T1000 (cell line): ENCODE data around the gene LARP4.
"Not testable (repeated sequence)": the region's sequence is repeated elsewhere in the genome, so short reads cannot be mapped to it uniquely, and the experiment has no call there.

Experiments used
- DNase-seq: peaks from one replicate; lab custom pipeline; 2025; ENCODE audit warnings: mixed read lengths; lab: John Stamatoyannopoulos, UW

Gene LARP4

GRCh38 chr12:50482571-50482970 is 81.9 kb downstream of the LARP4 start:
- DNase-seq: no peak

- DNase-seq: no peak
These were observed 82.8 kb downstream of the LARP4 start for GRCh38 chr12:50483488-50483887.

- DNase-seq: no peak
These were observed 88.1 kb downstream of the LARP4 start for GRCh38 chr12:50488801-50489200.

GRCh38 chr12:50498119-50498518 is 97.4 kb downstream of the LARP4 start:
- DNase-seq: not testable (repeated sequence)

GRCh38 chr12:50504798-50505674 is 104.4 kb downstream of the LARP4 start, which contains the start of gene DIP2B:
DIP2B (plus strand) TSS chr12:50504985; CDS start chr12:50505141, 156 bp downstream.
- DNase-seq: peak; percentile 91

GRCh38 chr12:50505675-50506530 is 105.2 kb downstream of the LARP4 start:
- no peak for DNase-seq

- DNase-seq: no peak
These were observed 106.2 kb downstream of the LARP4 start for GRCh38 chr12:50506753-50507473.

- DNase-seq: no peak
These were observed 106.8 kb downstream of the LARP4 start for GRCh38 chr12:50507474-50507838.

GRCh38 chr12:50507930-50508329 is 107.2 kb downstream of the LARP4 start:
- DNase-seq: no peak

- no peak for DNase-seq
These were observed 107.7 kb downstream of the LARP4 start for GRCh38 chr12:50508414-50508813.

GRCh38 chr12:50508970-50509663 is 108.4 kb downstream of the LARP4 start:
- DNase-seq: no peak

GRCh38 chr12:50514526-50515276 is 114.0 kb downstream of the LARP4 start:
- no peak for DNase-seq

GRCh38 chr12:50515587-50515986 is 114.9 kb downstream of the LARP4 start:
- no peak for DNase-seq

GRCh38 chr12:50517421-50518048 is 116.8 kb downstream of the LARP4 start:
- DNase-seq: no peak

- DNase-seq: no peak
These were observed 117.4 kb downstream of the LARP4 start for GRCh38 chr12:50518090-50518489.

GRCh38 chr12:50519353-50519752 is 118.7 kb downstream of the LARP4 start:
- DNase-seq: no peak

GRCh38 chr12:50520416-50521207 is 119.9 kb downstream of the LARP4 start:
- DNase-seq: no peak

GRCh38 chr12:50521781-50522180 is 121.1 kb downstream of the LARP4 start:
- not testable (repeated sequence) for DNase-seq

- DNase-seq: no peak
These were observed 123.1 kb downstream of the LARP4 start for GRCh38 chr12:50523772-50524171.
